Hepatocyte (in vitro differentiated cells): ENCODE measurements around the gene DUSP16. TPM values are rescaled to one million over a fixed set of nuclear protein-coding genes. Genes with fewer than 3 reads are reported as not detected.

ENCODE experiments used
- DNase-seq: peaks from one replicate; pipeline ENCODE4 v3.0.0-alpha.2; 2016; ENCODE audit warnings: low spot score
- H2AFZ ChIP-seq: fragments of 200-600 bp; sonication (generic); 2 replicates; pipeline ENCODE4 v1.6.0; 2016; ENCODE audit warnings: antibody characterized with exemption, mild to moderate bottlenecking
- H3K27ac ChIP-seq: fragments of 200-600 bp; sonication (generic); 2 replicates; pipeline ENCODE4 v1.5.1; 2016; ENCODE audit warnings: mild to moderate bottlenecking
- H3K27me3 ChIP-seq: fragments of 200-600 bp; sonication (generic); 2 replicates; pipeline ENCODE4 v1.6.1; 2016
- H3K36me3 ChIP-seq: fragments of 200-600 bp; sonication (generic); replicated peaks from 2 replicates; pipeline ENCODE4 v1.5.1; 2016; ENCODE audit warnings: low read depth; ENCODE audit not compliant: insufficient read depth
- H3K4me1 ChIP-seq: fragments of 200-600 bp; sonication (generic); 2 replicates; pipeline ENCODE4 v1.5.1; 2016; ENCODE audit warnings: mild to moderate bottlenecking, moderate library complexity; ENCODE audit not compliant: insufficient read depth
- H3K4me2 ChIP-seq: fragments of 200-600 bp; sonication (generic); 2 replicates; pipeline ENCODE4 v1.6.0; 2016
- H3K4me3 ChIP-seq: fragments of 200-600 bp; sonication (generic); 2 replicates; pipeline ENCODE4 v1.5.1; 2016; ENCODE audit warnings: mild to moderate bottlenecking
- H3K79me2 ChIP-seq: fragments of 200-600 bp; sonication (generic); 2 replicates; pipeline ENCODE4 v1.6.0; 2017; ENCODE audit warnings: mild to moderate bottlenecking
- H3K9me2 ChIP-seq: fragments of 200-600 bp; sonication (generic); replicated peaks from 2 replicates; pipeline ENCODE4 v1.6.0; 2017; ENCODE audit warnings: mild to moderate bottlenecking; ENCODE audit not compliant: insufficient read depth
- H3K9me3 ChIP-seq: fragments of 200-600 bp; sonication (generic); 2 replicates; pipeline ENCODE4 v1.5.1; 2016; ENCODE audit warnings: low read depth, mild to moderate bottlenecking
- H4K20me1 ChIP-seq: fragments of 200-600 bp; sonication (generic); 2 replicates; pipeline ENCODE4 v1.6.0; 2016; ENCODE audit warnings: mild to moderate bottlenecking; ENCODE audit not compliant: insufficient read depth, poor library complexity, severe bottlenecking
- EZH2 ChIP-seq: fragments of 200-600 bp; sonication (generic); IDR thresholded peaks from 2 replicates; pipeline ENCODE4 v1.6.1; 2016; ENCODE audit warnings: antibody characterized with exemption, mild to moderate bottlenecking, borderline replicate concordance
- EZH2phosphoT487 ChIP-seq: fragments of 200-600 bp; sonication (generic); IDR thresholded peaks from one replicate; pipeline ENCODE4 v1.6.1; 2018; ENCODE audit warnings: antibody characterized with exemption, mild to moderate bottlenecking, low read depth, moderate library complexity; ENCODE audit not compliant: unreplicated experiment, severe bottlenecking
- WGBS: methylation state at CpG from one replicate; pipeline ENCODE4 v1.1.6; 2016; ENCODE audit warnings: low lambda C conversion rate; ENCODE audit errors: missing lambda C conversion rate; 5-methylcytosine and 5-hydroxymethylcytosine counted together
- polyA plus RNA-seq: library from polyadenylated mRNA; unstranded; fragments of >200 nt; fragmentation: Nextera tagmentation; extraction: Ambion mirVana; gene quantifications from 2 replicates; pipeline ENCODE4 v1.2.1, GENCODE V29; 2016
- total RNA-seq: library from RNA; depleted of rRNA; stranded (reverse); fragments of >200 nt; gene quantifications from 2 replicates; pipeline ENCODE4 v1.2.3, GENCODE V29; 2014
- TF ChIP-seq, protein P1 (sequence below): fragments of 200-600 bp; sonication (generic); IDR thresholded peaks from 2 replicates; pipeline ENCODE4 v1.5.1; 2016; ENCODE audit warnings: antibody characterized with exemption, mild to moderate bottlenecking; ENCODE audit not compliant: poor library complexity

The DUSP16 gene
- total and polyA plus RNA-seq, 2 experiments from 2014 or later, result 13.4 to 74.1 TPM

DNA sequence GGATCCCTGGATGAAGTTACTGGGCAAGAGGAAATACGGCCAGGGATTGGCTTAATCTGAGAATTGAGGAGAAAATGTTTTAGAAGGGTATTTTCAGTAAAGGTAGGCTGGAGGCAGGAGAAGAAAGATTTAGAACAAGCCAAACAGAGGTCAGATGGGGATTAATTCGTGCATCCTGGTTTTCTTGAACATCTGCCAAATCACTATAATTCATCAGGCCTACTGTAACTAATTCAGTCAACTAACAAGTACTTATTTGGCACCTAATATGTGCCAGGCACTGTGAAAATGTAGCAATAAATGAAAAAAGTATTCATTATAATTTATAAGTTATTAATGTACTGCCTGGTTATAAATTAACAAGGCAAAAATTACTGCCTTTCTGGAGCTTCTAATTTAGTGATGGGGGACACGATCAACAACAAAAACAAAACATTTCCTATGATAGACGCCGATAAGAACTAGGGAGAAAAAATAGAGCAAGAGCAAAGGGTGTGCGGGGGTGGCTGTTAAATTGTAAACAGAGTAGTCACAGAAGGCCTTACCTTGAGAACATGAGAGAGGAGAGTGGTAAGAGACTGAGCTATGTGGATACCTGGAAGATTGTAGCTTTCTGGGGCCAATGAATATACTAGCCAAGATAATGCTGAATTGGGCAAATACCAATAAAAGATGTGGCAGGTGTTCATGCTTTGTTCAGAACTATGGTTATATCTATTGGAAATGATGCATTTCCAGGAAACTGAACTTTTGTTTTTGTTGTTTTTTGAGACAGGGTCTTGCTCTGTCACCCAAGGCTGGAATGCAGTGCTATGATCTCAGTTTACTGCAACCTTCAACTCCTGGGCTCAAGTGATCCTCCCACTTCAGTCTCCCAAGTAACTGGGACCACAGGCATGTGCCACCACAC lies 34.0 kb downstream of the DUSP16 start:
- Histone ChIP-seq H3K79me2 (peaks cover 67% of the 10 kb centered on the region), H3K27ac (peak overlapping the region; percentile 91), H3K36me3 (no peaks in the 10 kb centered on the region), H3K9me3 (no peaks in the 10 kb centered on the region), H3K4me3 (no peak overlapping the region), H2AFZ (no peak overlapping the region), H3K4me2 (peak overlapping the region; percentile 20), H3K27me3 (no peaks in the 10 kb centered on the region), H3K9me2 (no peaks in the 10 kb centered on the region), H4K20me1 (no peaks in the 10 kb centered on the region), H3K4me1 (peaks cover 41% of the 10 kb centered on the region)
- 74% methylated on average over 6 of the region's 6 CpGs for WGBS
- DNase-seq, result no peak
- TF ChIP-seq, protein P1, sequence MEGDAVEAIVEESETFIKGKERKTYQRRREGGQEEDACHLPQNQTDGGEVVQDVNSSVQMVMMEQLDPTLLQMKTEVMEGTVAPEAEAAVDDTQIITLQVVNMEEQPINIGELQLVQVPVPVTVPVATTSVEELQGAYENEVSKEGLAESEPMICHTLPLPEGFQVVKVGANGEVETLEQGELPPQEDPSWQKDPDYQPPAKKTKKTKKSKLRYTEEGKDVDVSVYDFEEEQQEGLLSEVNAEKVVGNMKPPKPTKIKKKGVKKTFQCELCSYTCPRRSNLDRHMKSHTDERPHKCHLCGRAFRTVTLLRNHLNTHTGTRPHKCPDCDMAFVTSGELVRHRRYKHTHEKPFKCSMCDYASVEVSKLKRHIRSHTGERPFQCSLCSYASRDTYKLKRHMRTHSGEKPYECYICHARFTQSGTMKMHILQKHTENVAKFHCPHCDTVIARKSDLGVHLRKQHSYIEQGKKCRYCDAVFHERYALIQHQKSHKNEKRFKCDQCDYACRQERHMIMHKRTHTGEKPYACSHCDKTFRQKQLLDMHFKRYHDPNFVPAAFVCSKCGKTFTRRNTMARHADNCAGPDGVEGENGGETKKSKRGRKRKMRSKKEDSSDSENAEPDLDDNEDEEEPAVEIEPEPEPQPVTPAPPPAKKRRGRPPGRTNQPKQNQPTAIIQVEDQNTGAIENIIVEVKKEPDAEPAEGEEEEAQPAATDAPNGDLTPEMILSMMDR, result no peak
- TF ChIP-seq EZH2phosphoT487 (no peak), EZH2 (no peak)

DNA sequence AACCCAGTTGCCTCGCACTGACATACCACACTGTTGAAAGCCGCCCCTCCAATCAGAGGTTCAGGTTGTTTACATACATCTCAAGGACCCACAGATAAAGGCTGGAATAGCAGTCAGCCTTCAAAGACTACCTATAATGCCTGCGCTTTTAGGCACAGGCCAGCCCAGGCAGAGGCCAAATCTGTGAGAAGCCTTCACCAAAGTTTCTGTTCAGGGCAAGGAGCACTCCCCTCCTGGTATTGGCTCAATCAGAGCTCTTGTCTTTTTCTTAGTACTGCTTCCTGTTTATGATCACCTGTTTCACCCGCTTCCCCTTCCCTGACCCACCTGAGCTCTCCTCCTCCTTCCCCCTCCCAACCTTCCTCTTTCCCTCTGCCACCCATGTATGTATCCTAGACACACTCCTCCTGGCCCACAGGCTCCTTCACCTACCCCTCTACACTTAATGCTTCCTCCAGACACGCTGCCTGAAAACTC lies 34.8 kb downstream of the DUSP16 start:
- Histone ChIP-seq H3K27ac (peak overlapping the region; percentile 91), H2AFZ (no peak overlapping the region), H3K27me3 (no peaks in the 10 kb centered on the region), H3K4me1 (peaks cover 35% of the 10 kb centered on the region), H3K4me3 (no peak overlapping the region), H3K9me2 (no peaks in the 10 kb centered on the region), H3K9me3 (no peaks in the 10 kb centered on the region), H3K36me3 (no peaks in the 10 kb centered on the region), H3K79me2 (peaks cover 74% of the 10 kb centered on the region), H4K20me1 (no peaks in the 10 kb centered on the region), H3K4me2 (peak overlapping the region; percentile 20)
- TF ChIP-seq EZH2phosphoT487, result no peak
- no peak for TF ChIP-seq EZH2
- TF ChIP-seq, protein P1, result no peak
- DNase-seq, result peak; percentile 34
- WGBS, result 57% methylated on average over 5 of the region's 5 CpGs

DNA sequence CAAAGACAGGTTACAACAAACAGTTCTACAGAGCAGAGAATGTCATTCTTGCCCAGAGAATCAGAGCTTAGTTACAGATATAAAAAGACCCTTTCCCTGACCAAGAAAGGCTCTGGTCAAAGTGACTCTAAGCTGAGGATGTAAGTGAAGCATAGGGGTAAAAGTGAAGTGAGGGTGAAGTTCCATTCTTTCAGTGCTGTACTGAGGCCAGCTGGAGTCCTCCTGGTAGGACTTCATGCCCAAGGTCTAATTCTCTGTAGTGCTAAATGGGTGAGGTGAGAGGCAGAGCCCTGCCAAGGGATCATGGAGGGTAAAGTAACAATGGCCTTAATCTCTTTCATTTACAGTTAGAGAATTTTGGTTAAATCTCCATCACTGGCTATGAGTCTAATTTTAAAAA lies 38.5 kb downstream of the DUSP16 start:
- Histone ChIP-seq H3K27me3 (no peaks in the 10 kb centered on the region), H3K4me3 (no peak overlapping the region), H3K27ac (peak overlapping the region; percentile 25), H3K9me2 (no peaks in the 10 kb centered on the region), H3K79me2 (peaks cover 77% of the 10 kb centered on the region), H3K9me3 (no peaks in the 10 kb centered on the region), H2AFZ (no peak overlapping the region), H4K20me1 (no peaks in the 10 kb centered on the region), H3K4me2 (no peak overlapping the region), H3K36me3 (no peaks in the 10 kb centered on the region), H3K4me1 (peaks cover 35% of the 10 kb centered on the region)
- TF ChIP-seq, protein P1, result no peak
- no peak for TF ChIP-seq EZH2phosphoT487
- no peak for TF ChIP-seq EZH2
- DNase-seq, result no peak
